ENCODE measurements around the gene PRDX5. TPM values are rescaled to one million over a fixed set of nuclear protein-coding genes. Genes with fewer than 3 reads are reported as not detected.
A peak's percentile ranks its signal among the peaks of the same experiment; 100 is the strongest.

PRDX5 gene
- total and polyA plus RNA-seq, 9 of the 15 experiments (the other 6 are each of a cell fraction or from before 2014, with no cell fraction given): 40.8 to 327 (median 204) TPM

DNA sequence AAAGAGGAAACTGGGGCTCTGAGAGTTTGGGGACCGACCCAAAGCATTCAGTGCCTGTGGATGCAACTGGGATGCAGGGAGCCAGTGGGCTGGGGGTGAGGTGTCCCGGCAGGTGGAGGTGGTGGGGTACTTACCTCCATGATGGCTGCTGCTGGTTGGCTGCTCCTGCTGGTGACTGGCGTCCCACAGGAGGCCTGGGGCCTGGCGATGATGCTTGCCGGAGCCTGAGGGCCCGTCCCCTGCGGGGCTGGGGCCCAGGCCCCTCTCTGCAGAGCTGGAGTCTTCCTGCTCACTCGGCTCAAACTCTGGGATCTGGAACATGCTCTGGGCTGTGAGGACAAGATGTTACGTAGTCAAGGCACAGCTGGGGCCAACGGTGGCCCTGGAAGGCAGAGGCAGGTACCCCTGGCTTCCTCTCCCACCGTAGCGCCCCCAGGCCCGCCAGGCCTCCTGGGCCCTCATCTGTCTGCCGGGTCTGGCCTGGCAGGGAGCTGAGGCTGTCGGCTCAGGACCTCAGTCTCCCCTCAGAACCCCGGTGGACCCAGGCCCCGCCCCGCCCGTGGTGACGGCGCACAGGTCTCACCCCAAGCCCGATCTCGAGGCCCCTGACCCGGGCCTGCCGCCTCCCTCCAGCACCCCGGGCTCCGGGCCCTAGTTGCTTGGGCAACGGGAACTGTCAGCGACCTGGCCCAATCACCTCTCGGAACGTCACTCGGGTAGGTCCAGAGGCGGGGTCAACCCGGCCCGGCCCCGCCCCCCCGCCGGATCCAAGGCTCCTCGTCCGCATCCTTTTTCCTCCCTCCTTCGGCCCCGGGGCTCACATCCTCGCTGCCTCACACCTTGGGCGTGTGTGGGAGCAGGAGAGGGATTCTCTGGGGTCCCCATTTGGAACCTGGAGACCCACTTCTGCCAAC, 33.6 kb upstream of the PRDX5 start, which contains the start of gene BAD (continued):
- TF ChIP-seq NFE2L1 (tag; IDR thresholded peaks at IDR 0.05; ENCODE audit: borderline replicate concordance, low read depth) (no peak), ZNF146 (CRISPR knock-in tag; IDR thresholded peaks at IDR 0.05; ENCODE audit: unreplicated experiment) (no peak), CCAR2 (IDR thresholded peaks at IDR 0.05; ENCODE audit: low read depth, low read length) (no peak), CTBP1 (IDR thresholded peaks at IDR 0.05; ENCODE audit: borderline replicate concordance) (no peak)

GRCh38 chr11:64284962-64285884, 32.7 kb upstream of the PRDX5 start, which contains the start of gene GPR137:
Gene GPR137, plus strand, starts transcription at chr11:64285848. Its CDS starts 677 bp downstream, at chr11:64286525.
- H4K20me1 ChIP-seq (replicated peaks; ENCODE audit: control insufficient read depth, insufficient read depth, low read length): no peaks in the 10 kb centered on the region
- peak within 1 kb of the TSS; percentile 69 to 93 for H3K9ac ChIP-seq (ENCODE audit: insufficient read depth in 1 of 2, low read depth in 2 of 2, low read length in 2 of 2)
- in situ Hi-C loops (cut with MboI): no loop called here
- intact Hi-C loops (cut with micrococcal nuclease): no loop called here
- H3K27me3 ChIP-seq (ENCODE audit: control insufficient read depth in 2 of 2, insufficient read depth in 2 of 2, low read length in 2 of 2): no peaks in the 10 kb centered on the region
- ChIA-PET POLR2A (interaction anchor here (0.6 to 5.1 kb wide), 12 partner anchors 9 to 459 kb away, joined by 3 to 54 read pairs (median 4); partner anchors contain the start of genes ESRRA and FERMT3), CTCF (ENCODE audit: low intra/inter-chr PET ratio) (interaction anchor here (0.8 kb wide), 1 partner anchor 14 kb away, joined by 3 read pairs; no protein-coding TSS in a partner anchor)
- under 1% methylated on average over 53 of the region's 102 CpGs for WGBS (ENCODE audit: insufficient coverage, low coverage, missing lambda C conversion rate)
- H2AFZ ChIP-seq (ENCODE audit: low read depth, low read length): peak within 1 kb of the TSS; percentile 93
- ATAC-seq (peak; percentile 77), FAIRE-seq (peak; percentile 52), DNase-seq (ENCODE audit: extremely low read depth in 1 of 4, low spot score in 3 of 4) (peak; percentile 87 to 97 (median 95))
- TSS peak; percentile 92 for BruUV-seq (replicated peaks)
- peaks cover 7 to 43% of the 10 kb centered on the region in 2 experiments; a peak in 4 of 5 replicates for H3K4me1 ChIP-seq (replicated peaks in 1 of 2; ENCODE audit: control insufficient read depth in 2 of 2, insufficient read depth in 2 of 2, low read length in 2 of 2)
- peaks cover 4% of the 10 kb centered on the region; the same call in 1 of the 3 replicates for H3K36me3 ChIP-seq (ENCODE audit: control insufficient read depth, insufficient read depth, low read length)
- no peaks in the 10 kb centered on the region for H3K9me3 ChIP-seq (replicated peaks; ENCODE audit: control insufficient read depth, insufficient read depth, low read depth, low read length)
- H3K9me1 ChIP-seq (ENCODE audit: control insufficient read depth, insufficient read depth, low read length): no peaks in the 10 kb centered on the region
- peaks cover 12% of the 10 kb centered on the region; the same call in 1 of the 3 replicates for H3K79me2 ChIP-seq (ENCODE audit: control insufficient read depth, insufficient read depth, low read length)
- H3K4me2 ChIP-seq (ENCODE audit: insufficient read depth, low read length): peak within 1 kb of the TSS; percentile 80
- H3K4me3 ChIP-seq: peak within 1 kb of the TSS; percentile 91
- peak within 1 kb of the TSS; percentile 79 for H3K27ac ChIP-seq (ENCODE audit: extremely low read depth, low read depth, low read length)
- TF ChIP-seq XRCC5 (IDR thresholded peaks at IDR 0.05; ENCODE audit: low read depth, low read length) (peak; percentile 0; the same call in 1 of the 2 replicates), LARP7 (IDR thresholded peaks at IDR 0.05) (no peak), HNRNPL (IDR thresholded peaks at IDR 0.05; ENCODE audit: low read depth, low read length) (peak; percentile 98), SMAD4 (CRISPR knock-in tag; conservative IDR thresholded peaks at IDR 0.05) (peak; percentile 57), SIN3A (IDR thresholded peaks at IDR 0.05; ENCODE audit: borderline replicate concordance in 2 of 2, control insufficient read depth in 1 of 2, low read depth in 2 of 2, low read length in 2 of 2) (peak; percentile 73 to 89; a peak in 3 of 4 replicates), ZNF780A (CRISPR knock-in tag; IDR thresholded peaks at IDR 0.05) (peak; percentile 9; the same call in 1 of the 2 replicates), CAMTA2 (CRISPR knock-in tag; conservative IDR thresholded peaks at IDR 0.05) (0 out of 2 replicates have a peak, but pooled peaks have one; percentile 20), TARDBP (IDR thresholded peaks at IDR 0.05) (0 out of 2 replicates have a peak, but pooled peaks have one; percentile 42), KDM5B (IDR thresholded peaks at IDR 0.05; ENCODE audit: insufficient replicate concordance, low read depth, low read length) (no peak), NFRKB (IDR thresholded peaks at IDR 0.05; ENCODE audit: low read depth) (peak; percentile 57; the same call in 1 of the 2 replicates), HCFC1 (IDR thresholded peaks at IDR 0.05; ENCODE audit: low read depth, low read length) (peak; percentile 75), KLF13 (tag; IDR thresholded peaks at IDR 0.05; ENCODE audit: borderline replicate concordance, low read depth) (peak; percentile 70; the same call in 1 of the 2 replicates), ARID1B (IDR thresholded peaks at IDR 0.05) (peak; percentile 49; the same call in 1 of the 2 replicates), ATF7 (IDR thresholded peaks at IDR 0.05) (peak; percentile 64), GATA2 (CRISPR knock-in tag; IDR thresholded peaks at IDR 0.05) (peak; percentile 34; the same call in 1 of the 2 replicates)
